GM12878 (cell line): ENCODE data around the gene TCEAL1. TPM values are rescaled to one million over a fixed set of nuclear protein-coding genes. Genes with fewer than 3 reads are reported as not detected.
"Not testable (repeated sequence)": the region's sequence is repeated elsewhere in the genome, so short reads cannot be mapped to it uniquely, and the experiment has no call there.

Source experiments
- ATAC-seq: fragments of 200-7000 bp; cut with Tn5 transposase; 3 replicates; pipeline ENCODE4 v1.9.1; 2020; ENCODE audit warnings: mild to moderate bottlenecking, moderate library complexity
- BruUV-seq: library from RNA; stranded (reverse); fragments of 400-500 nt; replicated peaks from 2 replicates; lab custom pipeline; 2021; lab: Mats Ljungman, UMichigan
- CTCF ChIA-PET: fragments of 300-600 bp; sonication (Branson Sonifier 250); formaldehyde crosslinking; extraction: SDS; loops from one replicate; lab custom pipeline; 2021; ENCODE audit warnings: inconsistent platforms; lab: Yijun Ruan, JAX
- POLR2A ChIA-PET: fragments of 350-600 bp; formaldehyde crosslinking; extraction: SDS; loops from one replicate; lab custom pipeline; 2021; ENCODE audit warnings: inconsistent platforms; lab: Charles Lee
- RAD21 ChIA-PET: fragments of 300-600 bp; sonication (Branson Sonifier 250); formaldehyde crosslinking; loops from one replicate; lab custom pipeline; 2023; ENCODE audit warnings: antibody characterized with exemption; ENCODE audit not compliant: unreplicated experiment; lab: Charles Lee
- SMC1A ChIA-PET: fragments of 300-600 bp; sonication (Branson Sonifier 250); formaldehyde crosslinking; loops from one replicate; lab custom pipeline; 2023; ENCODE audit not compliant: unreplicated experiment, uncharacterized antibody; lab: Charles Lee
- DNase-seq: peaks from one replicate; pipeline ENCODE4 v3.0.0-alpha.2; 2011; ENCODE audit warnings: low read depth, low spot score
- FAIRE-seq: peaks from 3 replicates; lab custom pipeline; 2011; peaks lifted over from hg19 to GRCh38; lab: Jason Lieb, UNC
- H2AFZ ChIP-seq: 2 replicates; pipeline ENCODE4 v1.6.0; 2011; ENCODE audit warnings: low read depth, low read length, control low read depth; ENCODE audit not compliant: control insufficient read depth
- H3K27ac ChIP-seq: 2 replicates; pipeline ENCODE4 v1.5.1; 2011; ENCODE audit warnings: control low read depth; ENCODE audit not compliant: control insufficient read depth, insufficient read depth
- H3K27me3 ChIP-seq, 2 experiments: replicated peaks in 1 of 2; 2 replicates each; pipeline versions ENCODE4 v1.6.0 to v1.6.1; 2011; ENCODE audit warnings: low read length in 1 of 2; ENCODE audit not compliant: control insufficient read depth in 2 of 2, insufficient read depth in 2 of 2
- H3K36me3 ChIP-seq, 2 experiments: 2 replicates each; pipeline ENCODE4 v1.5.1; 2011; ENCODE audit warnings: low read length in 1 of 2; ENCODE audit not compliant: control insufficient read depth in 2 of 2, insufficient read depth in 2 of 2
- H3K4me1 ChIP-seq: 2 replicates; pipeline ENCODE4 v1.6.1; 2011; ENCODE audit warnings: mild to moderate bottlenecking, low read length, moderate library complexity, mixed read lengths; ENCODE audit not compliant: control insufficient read depth, insufficient read depth
- H3K4me2 ChIP-seq: 2 replicates; pipeline ENCODE4 v1.6.0; 2011; ENCODE audit warnings: control low read depth; ENCODE audit not compliant: control insufficient read depth, insufficient read depth
- H3K4me3 ChIP-seq: fragments of 200-600 bp; sonication (generic); 2 replicates; pipeline ENCODE4 v1.5.1; 2016
- H3K79me2 ChIP-seq: 2 replicates; pipeline ENCODE4 v1.6.0; 2011; ENCODE audit warnings: low read length; ENCODE audit not compliant: control insufficient read depth, insufficient read depth
- H3K9ac ChIP-seq: 2 replicates; pipeline ENCODE4 v1.8.0; 2011; ENCODE audit warnings: low read length, control low read depth, mixed read lengths; ENCODE audit not compliant: control insufficient read depth, insufficient read depth
- H3K9me3 ChIP-seq: replicated peaks from 3 replicates; pipeline ENCODE4 v1.5.1; 2011; ENCODE audit warnings: mild to moderate bottlenecking, low read length; ENCODE audit not compliant: control insufficient read depth, insufficient read depth
- H4K20me1 ChIP-seq: 2 replicates; pipeline ENCODE4 v1.6.0; 2011; ENCODE audit not compliant: control insufficient read depth, insufficient read depth
- CHD1 ChIP-seq: IDR thresholded peaks from 2 replicates; pipeline ENCODE4 v1.6.1; 2012; ENCODE audit warnings: low read depth, low read length, improper control_type of control experiment
- E2F4 ChIP-seq: IDR thresholded peaks from 2 replicates; pipeline ENCODE4 v1.6.1; 2012; ENCODE audit warnings: low read depth, low read length, improper control_type of control experiment
- FOXK2 ChIP-seq: fragments of 450-650 bp; IDR thresholded peaks from 2 replicates; pipeline ENCODE4 v1.6.1; 2017; ENCODE audit warnings: mild to moderate bottlenecking, moderate library complexity
- GATAD2B ChIP-seq: fragments of 450-650 bp; conservative IDR thresholded peaks from 2 replicates; pipeline ENCODE4 v1.6.1; 2017; ENCODE audit warnings: low read depth, mild to moderate bottlenecking, moderate library complexity
- IKZF1 ChIP-seq: fragments of 450-650 bp; conservative IDR thresholded peaks from 2 replicates; pipeline ENCODE4 v1.6.1; 2017; ENCODE audit warnings: antibody characterized with exemption, mild to moderate bottlenecking
- JUND ChIP-seq: IDR thresholded peaks from 2 replicates; pipeline ENCODE4 v1.6.1; 2012; ENCODE audit warnings: low read depth, mild to moderate bottlenecking, low read length, improper control_type of control experiment, moderate library complexity
- PAX8 ChIP-seq: fragments of 450-650 bp; IDR thresholded peaks from 2 replicates; pipeline ENCODE4 v1.6.1; 2017; ENCODE audit warnings: mild to moderate bottlenecking, moderate library complexity
- POU2F2 ChIP-seq: IDR thresholded peaks from 3 replicates; pipeline ENCODE4 v1.6.1; 2011; ENCODE audit warnings: low read depth, mild to moderate bottlenecking, low read length, borderline replicate concordance
- RB1 ChIP-seq: fragments of 450-650 bp; formaldehyde crosslinking; IDR thresholded peaks from 2 replicates; pipeline ENCODE4 v1.6.1; 2017; ENCODE audit warnings: mild to moderate bottlenecking, borderline replicate concordance
- SMARCA5 ChIP-seq: fragments of 450-650 bp; IDR thresholded peaks from 2 replicates; pipeline ENCODE4 v1.6.1; 2017; ENCODE audit warnings: mild to moderate bottlenecking
- USF2 ChIP-seq: IDR thresholded peaks from 2 replicates; pipeline ENCODE4 v1.6.1; 2011; ENCODE audit warnings: low read depth, low read length, improper control_type of control experiment, borderline replicate concordance
- ZBTB33 ChIP-seq: fragments of 450-650 bp; IDR thresholded peaks from 2 replicates; pipeline ENCODE4 v1.6.1; 2017; ENCODE audit warnings: mild to moderate bottlenecking
- ZNF207 ChIP-seq: fragments of 450-650 bp; IDR thresholded peaks from 2 replicates; pipeline ENCODE4 v1.6.1; 2014; ENCODE audit warnings: antibody characterized with exemption, mild to moderate bottlenecking, borderline replicate concordance
- WGBS: methylation state at CpG from one replicate; pipeline ENCODE4 v1.1.6; 2016; ENCODE audit warnings: low lambda C conversion rate; ENCODE audit not compliant: insufficient replicate concordance, insufficient coverage; ENCODE audit errors: missing lambda C conversion rate; 5-methylcytosine and 5-hydroxymethylcytosine counted together
- in situ Hi-C: fragments of 300-500 bp; cut with MboI; formaldehyde crosslinking; loops from 9 replicates; pipeline ENCODE4 v1.14.3; 2018; ENCODE audit warnings: mixed read lengths
- intact Hi-C: fragments of 100-400 bp; cut with micrococcal nuclease; formaldehyde crosslinking; loops from one replicate; pipeline ENCODE4 v1.14.2; 2022; ENCODE audit not compliant: unreplicated experiment
- polyA plus RNA-seq, 11 experiments: library from polyadenylated mRNA; depleted of rRNA in 4 of 11; unstranded in 6 of 11; stranded (reverse) in 5 of 11; fragments of >200 nt; fragmentation: Nextera tagmentation in 4 of 11; fragmentation: Illumina TruSeq in 1 of 11; extraction: Ambion mirVana in 4 of 11; extraction: Trizol in 1 of 11; gene quantifications; 1 replicate in 1 of 11; 2 replicates in 10 of 11; pipeline versions ENCODE4 v1.2.1 to v1.2.3, GENCODE V29; 2011 to 2016; ENCODE audit warnings: inconsistent platforms in 2 of 11, missing spikeins in 2 of 11, low read depth in 1 of 11
- total RNA-seq, 4 experiments: library from RNA; depleted of rRNA in 3 of 4; stranded (reverse); fragments of >200 nt in 3 of 4; fragmentation: Illumina TruSeq in 1 of 4; extraction: Trizol in 1 of 4; gene quantifications; 2 replicates each; pipeline versions ENCODE4 v1.2.1 to v1.2.3, GENCODE V29; 2013 to 2021

The TCEAL1 gene
- total and polyA plus RNA-seq, 10 of the 15 experiments (the other 5 are each of a cell fraction or from before 2014, with no cell fraction given) = 10.1 to 24.3 (median 17.8) TPM

- DNase-seq (no peak), FAIRE-seq (no peak), ATAC-seq (no peak)
- Histone ChIP-seq H3K4me3 (no peak overlapping the region), H3K27ac (no peak overlapping the region), H4K20me1 (no peaks in the 10 kb centered on the region), H3K9ac (no peak overlapping the region), H3K79me2 (no peaks in the 10 kb centered on the region), H3K4me2 (no peak overlapping the region), H3K27me3 (no peaks in the 10 kb centered on the region), H3K4me1 (no peaks in the 10 kb centered on the region), H3K36me3 (no peaks in the 10 kb centered on the region), H2AFZ (no peak overlapping the region), H3K9me3 (no peaks in the 10 kb centered on the region)
- TF ChIP-seq ZBTB33 = no peak
- TF ChIP-seq SMARCA5 = no peak
- no peak for TF ChIP-seq ZNF207
- no peak for TF ChIP-seq USF2
- no peak for TF ChIP-seq FOXK2
- TF ChIP-seq E2F4 = no peak
- no peak for TF ChIP-seq IKZF1
- TF ChIP-seq JUND = no peak
- TF ChIP-seq PAX8 = no peak
- no peak for TF ChIP-seq CHD1
- TF ChIP-seq GATAD2B = no peak
- TF ChIP-seq RB1 = no peak
- no peak for TF ChIP-seq POU2F2
- POLR2A ChIA-PET = no interaction called here
- BruUV-seq = no TSS peak
- SMC1A ChIA-PET = no interaction called here
- 0% methylated on average over 5 of the region's 5 CpGs for WGBS
- in situ Hi-C loops = no loop called here
- intact Hi-C loops = no loop called here
- CTCF ChIA-PET = interaction anchor here (0.7 kb wide), 1 partner anchor 10 kb away, joined by 3 read pairs; no protein-coding TSS in a partner anchor
- RAD21 ChIA-PET = no interaction called here
Measured at GRCh38 chrX:103658681-103659433, 30.1 kb downstream of the TCEAL1 start.

GRCh38 chrX:103659460-103659859, 30.7 kb downstream of the TCEAL1 start:
- FAIRE-seq, in situ Hi-C loops, H4K20me1 ChIP-seq, H3K36me3 ChIP-seq, POLR2A ChIA-PET, H3K4me3 ChIP-seq, H3K4me2 ChIP-seq, SMC1A ChIA-PET, H3K4me1 ChIP-seq, DNase-seq, intact Hi-C loops, H3K9me3 ChIP-seq, H3K27ac ChIP-seq, BruUV-seq, ATAC-seq, RAD21 ChIA-PET, H3K9ac ChIP-seq, H2AFZ ChIP-seq, H3K27me3 ChIP-seq, H3K79me2 ChIP-seq: not testable (repeated sequence)
- WGBS = 38% methylated on average over 2 of the region's 2 CpGs
- CTCF ChIA-PET = interaction anchor here (0.7 kb wide), 1 partner anchor 10 kb away, joined by 3 read pairs; no protein-coding TSS in a partner anchor
